Hepatocyte (in vitro differentiated cells): ENCODE results near the gene NPW. TPM values are rescaled to one million over a fixed set of nuclear protein-coding genes. Genes with fewer than 3 reads are reported as not detected.

Experiments used
- DNase-seq: peaks from one replicate; pipeline ENCODE4 v3.0.0-alpha.2; 2016; ENCODE audit warnings: low spot score
- H2AFZ ChIP-seq: fragments of 200-600 bp; sonication (generic); 2 replicates; pipeline ENCODE4 v1.6.0; 2016; ENCODE audit warnings: antibody characterized with exemption, mild to moderate bottlenecking
- H3K27ac ChIP-seq: fragments of 200-600 bp; sonication (generic); 2 replicates; pipeline ENCODE4 v1.5.1; 2016; ENCODE audit warnings: mild to moderate bottlenecking
- H3K27me3 ChIP-seq: fragments of 200-600 bp; sonication (generic); 2 replicates; pipeline ENCODE4 v1.6.1; 2016
- H3K36me3 ChIP-seq: fragments of 200-600 bp; sonication (generic); replicated peaks from 2 replicates; pipeline ENCODE4 v1.5.1; 2016; ENCODE audit warnings: low read depth; ENCODE audit not compliant: insufficient read depth
- H3K4me1 ChIP-seq: fragments of 200-600 bp; sonication (generic); 2 replicates; pipeline ENCODE4 v1.5.1; 2016; ENCODE audit warnings: mild to moderate bottlenecking, moderate library complexity; ENCODE audit not compliant: insufficient read depth
- H3K4me2 ChIP-seq: fragments of 200-600 bp; sonication (generic); 2 replicates; pipeline ENCODE4 v1.6.0; 2016
- H3K4me3 ChIP-seq: fragments of 200-600 bp; sonication (generic); 2 replicates; pipeline ENCODE4 v1.5.1; 2016; ENCODE audit warnings: mild to moderate bottlenecking
- H3K79me2 ChIP-seq: fragments of 200-600 bp; sonication (generic); 2 replicates; pipeline ENCODE4 v1.6.0; 2017; ENCODE audit warnings: mild to moderate bottlenecking
- H3K9me2 ChIP-seq: fragments of 200-600 bp; sonication (generic); replicated peaks from 2 replicates; pipeline ENCODE4 v1.6.0; 2017; ENCODE audit warnings: mild to moderate bottlenecking; ENCODE audit not compliant: insufficient read depth
- H3K9me3 ChIP-seq: fragments of 200-600 bp; sonication (generic); 2 replicates; pipeline ENCODE4 v1.5.1; 2016; ENCODE audit warnings: low read depth, mild to moderate bottlenecking
- H4K20me1 ChIP-seq: fragments of 200-600 bp; sonication (generic); 2 replicates; pipeline ENCODE4 v1.6.0; 2016; ENCODE audit warnings: mild to moderate bottlenecking; ENCODE audit not compliant: insufficient read depth, poor library complexity, severe bottlenecking
- CTCF ChIP-seq: fragments of 200-600 bp; sonication (generic); IDR thresholded peaks from 2 replicates; pipeline ENCODE4 v1.5.1; 2016; ENCODE audit warnings: antibody characterized with exemption, mild to moderate bottlenecking; ENCODE audit not compliant: poor library complexity
- EZH2 ChIP-seq: fragments of 200-600 bp; sonication (generic); IDR thresholded peaks from 2 replicates; pipeline ENCODE4 v1.6.1; 2016; ENCODE audit warnings: antibody characterized with exemption, mild to moderate bottlenecking, borderline replicate concordance
- EZH2phosphoT487 ChIP-seq: fragments of 200-600 bp; sonication (generic); IDR thresholded peaks from one replicate; pipeline ENCODE4 v1.6.1; 2018; ENCODE audit warnings: antibody characterized with exemption, mild to moderate bottlenecking, low read depth, moderate library complexity; ENCODE audit not compliant: unreplicated experiment, severe bottlenecking
- WGBS: methylation state at CpG from one replicate; pipeline ENCODE4 v1.1.6; 2016; ENCODE audit warnings: low lambda C conversion rate; ENCODE audit errors: missing lambda C conversion rate; 5-methylcytosine and 5-hydroxymethylcytosine counted together
- polyA plus RNA-seq: library from polyadenylated mRNA; unstranded; fragments of >200 nt; fragmentation: Nextera tagmentation; extraction: Ambion mirVana; gene quantifications from 2 replicates; pipeline ENCODE4 v1.2.1, GENCODE V29; 2016
- total RNA-seq: library from RNA; depleted of rRNA; stranded (reverse); fragments of >200 nt; gene quantifications from 2 replicates; pipeline ENCODE4 v1.2.3, GENCODE V29; 2014

The NPW gene
- total and polyA plus RNA-seq, 2 experiments from 2014 or later: 2.7 to 45.2 TPM

GRCh38 chr16:1990351-1991134, 29.0 kb upstream of the NPW start:
- H3K27ac ChIP-seq: no peak overlapping the region

GRCh38 chr16:1991135-1991551, 28.4 kb upstream of the NPW start:
- Histone ChIP-seq H2AFZ (no peak overlapping the region), H3K9me3 (no peaks in the 10 kb centered on the region), H3K27ac (no peak overlapping the region), H3K9me2 (no peaks in the 10 kb centered on the region), H3K79me2 (peaks cover 5% of the 10 kb centered on the region), H3K27me3 (peaks cover 27% of the 10 kb centered on the region), H4K20me1 (no peaks in the 10 kb centered on the region), H3K36me3 (no peaks in the 10 kb centered on the region), H3K4me3 (no peak overlapping the region), H3K4me2 (peak overlapping the region; percentile 82), H3K4me1 (peaks cover 19% of the 10 kb centered on the region)
- 23% methylated on average over 18 of the region's 18 CpGs for WGBS
- DNase-seq: no peak
- no peak for TF ChIP-seq EZH2
- no peak for TF ChIP-seq CTCF
- no peak for TF ChIP-seq EZH2phosphoT487

More at GRCh38 chr16:1990351-1991134, 29.0 kb upstream of the NPW start:
- Histone ChIP-seq H3K27me3 (peaks cover 27% of the 10 kb centered on the region), H3K79me2 (peaks cover 11% of the 10 kb centered on the region), H3K4me3 (peak overlapping the region; percentile 15), H3K9me3 (no peaks in the 10 kb centered on the region), H2AFZ (peak overlapping the region; percentile 53), H3K4me1 (peaks cover 21% of the 10 kb centered on the region), H3K4me2 (peak overlapping the region; percentile 82), H4K20me1 (peaks cover 3% of the 10 kb centered on the region), H3K36me3 (no peaks in the 10 kb centered on the region), H3K9me2 (no peaks in the 10 kb centered on the region)
- TF ChIP-seq CTCF (no peak), EZH2 (peak; percentile 76)
- WGBS: 6% methylated on average over 43 of the region's 50 CpGs
- peak; percentile 78 for DNase-seq

- Histone ChIP-seq H3K9me3 (no peaks in the 10 kb centered on the region), H3K27ac (no peak overlapping the region), H3K4me3 (no peak overlapping the region), H4K20me1 (no peaks in the 10 kb centered on the region), H3K79me2 (peaks cover 2% of the 10 kb centered on the region), H3K4me1 (peaks cover 19% of the 10 kb centered on the region), H3K4me2 (peak overlapping the region; percentile 82), H3K9me2 (no peaks in the 10 kb centered on the region), H3K27me3 (peaks cover 27% of the 10 kb centered on the region), H3K36me3 (no peaks in the 10 kb centered on the region), H2AFZ (peak overlapping the region; percentile 64)
- no peak for DNase-seq
- TF ChIP-seq EZH2 (no peak), CTCF (no peak), EZH2phosphoT487 (no peak)
- WGBS: 26% methylated on average over 22 of the region's 22 CpGs
Measured at GRCh38 chr16:1991588-1991947, 28.0 kb upstream of the NPW start.
